Liver (tissue), 9 donors: ENCODE results near the gene RUFY4. TPM values are rescaled to one million over a fixed set of nuclear protein-coding genes. Genes with fewer than 3 reads are reported as not detected.

Source experiments
- DNase-seq: peaks from one replicate; pipeline ENCODE4 v3.0.0-alpha.2; 2017; ENCODE audit warnings: low spot score
- H3K27ac ChIP-seq, 2 donors: one replicate each; pipeline ENCODE4 v1.7.0; 2013; ENCODE audit warnings: inconsistent platforms in 2 of 2, low read length in 2 of 2, control low read depth in 1 of 2, low read depth in 1 of 2, mild to moderate bottlenecking in 1 of 2
- H3K27me3 ChIP-seq, 4 donors: one replicate each; pipeline versions ENCODE4 v1.6.1 to v1.7.0; 2013; ENCODE audit warnings: low read length in 3 of 4, inconsistent platforms in 1 of 4, mild to moderate bottlenecking in 1 of 4, moderate library complexity in 1 of 4; ENCODE audit not compliant: control insufficient read depth in 4 of 4, insufficient read depth in 4 of 4
- H3K36me3 ChIP-seq, 4 donors: one replicate each; pipeline versions ENCODE4 v1.6.1 to v1.7.0; 2013; ENCODE audit warnings: low read length in 3 of 4, mild to moderate bottlenecking in 3 of 4, low read depth in 1 of 4, moderate library complexity in 1 of 4; ENCODE audit not compliant: control insufficient read depth in 4 of 4, insufficient read depth in 3 of 4
- H3K4me1 ChIP-seq, 4 donors: one replicate each; pipeline versions ENCODE4 v1.6.1 to v1.7.0; 2013; ENCODE audit warnings: low read length in 3 of 4, mild to moderate bottlenecking in 3 of 4, moderate library complexity in 1 of 4; ENCODE audit not compliant: control insufficient read depth in 4 of 4, insufficient read depth in 4 of 4
- H3K4me3 ChIP-seq, 3 donors: one replicate each; pipeline versions ENCODE4 v1.6.1 to v1.7.0; 2013; ENCODE audit warnings: low read length in 3 of 3, control low read depth in 1 of 3, low read depth in 1 of 3, mild to moderate bottlenecking in 1 of 3
- H3K9ac ChIP-seq, 2 donors: one replicate each; pipeline ENCODE4 v1.7.0; 2013; ENCODE audit warnings: low read length in 2 of 2, mild to moderate bottlenecking in 2 of 2, moderate library complexity in 2 of 2, control low read depth in 1 of 2, low read depth in 1 of 2
- H3K9me3 ChIP-seq, 4 donors: one replicate each; pipeline versions ENCODE4 v1.6.1 to v1.7.0; 2013; ENCODE audit warnings: low read length in 3 of 4; ENCODE audit not compliant: control insufficient read depth in 4 of 4
- EGR1 ChIP-seq, 2 donors: IDR thresholded peaks; 2 replicates each; pipeline ENCODE4 v1.6.1; 2016 to 2018; ENCODE audit warnings: antibody characterized with exemption in 2 of 2, low read depth in 2 of 2
- FOXA1 ChIP-seq: IDR thresholded peaks from 2 replicates; pipeline ENCODE4 v1.6.1; 2016; ENCODE audit warnings: antibody characterized with exemption
- FOXA2 ChIP-seq: IDR thresholded peaks from 2 replicates; pipeline ENCODE4 v1.6.1; 2016; ENCODE audit warnings: antibody characterized with exemption
- GABPA ChIP-seq, 2 donors: IDR thresholded peaks in 1 of 2; conservative IDR thresholded peaks in 1 of 2; 2 replicates each; pipeline ENCODE4 v1.6.1; 2016; ENCODE audit warnings: antibody characterized with exemption in 2 of 2, mild to moderate bottlenecking in 1 of 2, moderate library complexity in 1 of 2
- HNF4A ChIP-seq, 2 donors: conservative IDR thresholded peaks; 2 replicates each; pipeline ENCODE4 v1.6.1; 2016; ENCODE audit warnings: antibody characterized with exemption in 2 of 2, mild to moderate bottlenecking in 2 of 2
- HNF4G ChIP-seq: IDR thresholded peaks from 2 replicates; pipeline ENCODE4 v1.6.1; 2016; ENCODE audit warnings: antibody characterized with exemption
- JUND ChIP-seq, 2 donors: IDR thresholded peaks; 2 replicates each; pipeline ENCODE4 v1.6.1; 2016; ENCODE audit warnings: antibody characterized with exemption in 2 of 2
- NR2F2 ChIP-seq: IDR thresholded peaks from 2 replicates; pipeline ENCODE4 v1.6.1; 2016; ENCODE audit warnings: antibody characterized with exemption
- RXRA ChIP-seq, 2 donors: IDR thresholded peaks; 2 replicates each; pipeline ENCODE4 v1.6.1; 2017 to 2018; ENCODE audit warnings: antibody characterized with exemption in 2 of 2, mild to moderate bottlenecking in 1 of 2
- SP1 ChIP-seq: IDR thresholded peaks from 2 replicates; pipeline ENCODE4 v1.6.1; 2018; ENCODE audit warnings: antibody characterized with exemption, mild to moderate bottlenecking
- YY1 ChIP-seq: IDR thresholded peaks from 2 replicates; pipeline ENCODE4 v1.6.1; 2016; ENCODE audit warnings: antibody characterized with exemption, mild to moderate bottlenecking
- WGBS: extraction: QIAGEN DNeasy Blood & Tissue Kit; methylation state at CpG from one replicate; pipeline ENCODE4 v1.1.7; 2013; 5-methylcytosine and 5-hydroxymethylcytosine counted together
- polyA plus RNA-seq, 2 donors: library from polyadenylated mRNA; stranded (reverse) in 1 of 2; unstranded in 1 of 2; fragments of 200-250 nt in 1 of 2; fragments of >200 nt in 1 of 2; fragmentation: Nextera tagmentation in 1 of 2; extraction: Ambion mirVana in 1 of 2; gene quantifications; one replicate each; pipeline versions ENCODE4 v1.2.1 to v1.2.3, GENCODE V29; 2013 to 2015
- total RNA-seq, 2 donors: library from RNA; depleted of rRNA; stranded (reverse); fragments of >200 nt; gene quantifications; one replicate each; pipeline ENCODE4 v1.2.3, GENCODE V29; 2014
- TF ChIP-seq, protein P1 (sequence below): IDR thresholded peaks from 2 replicates; pipeline ENCODE4 v1.6.1; 2016; ENCODE audit warnings: antibody characterized with exemption
- TF ChIP-seq, protein P2 (sequence below): IDR thresholded peaks from 2 replicates; pipeline ENCODE4 v1.6.1; 2016; ENCODE audit warnings: antibody characterized with exemption
- TF ChIP-seq, protein P3 (sequence below): fragments of 150-350 bp; IDR thresholded peaks from 2 replicates; pipeline ENCODE4 v1.5.1; 2017; ENCODE audit warnings: improper control_type of control experiment, low read depth, low read length; ENCODE audit not compliant: missing input control
- donor health status: healthy.
- donor health status: healthy.
- donor health status: healthy.
- donor health status: healthy.
- donor health status: healthy.

The RUFY4 gene
- total and polyA plus RNA-seq, 4 donors, result 0.05 to 0.08 (median 0.08) TPM; not detected in 1

- Histone ChIP-seq H3K27ac (no peak overlapping the region), H3K27me3 (no peaks in the 10 kb centered on the region), H3K4me1 (no peaks in the 10 kb centered on the region), H3K9ac (no peak overlapping the region), H3K36me3 (no peaks in the 10 kb centered on the region), H3K4me3 (no peak overlapping the region), H3K9me3 (no peaks in the 10 kb centered on the region)
- TF ChIP-seq GABPA (IDR thresholded peaks at IDR 0.05 in 1 of 2, conservative IDR thresholded peaks at IDR 0.05 in 1 of 2), result no peak
- no peak for TF ChIP-seq EGR1 (IDR thresholded peaks at IDR 0.05; ENCODE audit: low read depth in 2 of 2)
- TF ChIP-seq, protein P1, sequence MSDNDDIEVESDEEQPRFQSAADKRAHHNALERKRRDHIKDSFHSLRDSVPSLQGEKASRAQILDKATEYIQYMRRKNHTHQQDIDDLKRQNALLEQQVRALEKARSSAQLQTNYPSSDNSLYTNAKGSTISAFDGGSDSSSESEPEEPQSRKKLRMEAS, result no peak
- TF ChIP-seq RXRA (IDR thresholded peaks at IDR 0.05), result no peak
- TF ChIP-seq FOXA1, result no peak
- no peak for TF ChIP-seq FOXA2
- TF ChIP-seq YY1, result no peak
- no peak for TF ChIP-seq JUND (IDR thresholded peaks at IDR 0.05)
- no peak for TF ChIP-seq NR2F2
- no peak for TF ChIP-seq SP1
- no peak for TF ChIP-seq HNF4A (conservative IDR thresholded peaks at IDR 0.05)
- no peak for TF ChIP-seq HNF4G
- TF ChIP-seq, protein P2, sequence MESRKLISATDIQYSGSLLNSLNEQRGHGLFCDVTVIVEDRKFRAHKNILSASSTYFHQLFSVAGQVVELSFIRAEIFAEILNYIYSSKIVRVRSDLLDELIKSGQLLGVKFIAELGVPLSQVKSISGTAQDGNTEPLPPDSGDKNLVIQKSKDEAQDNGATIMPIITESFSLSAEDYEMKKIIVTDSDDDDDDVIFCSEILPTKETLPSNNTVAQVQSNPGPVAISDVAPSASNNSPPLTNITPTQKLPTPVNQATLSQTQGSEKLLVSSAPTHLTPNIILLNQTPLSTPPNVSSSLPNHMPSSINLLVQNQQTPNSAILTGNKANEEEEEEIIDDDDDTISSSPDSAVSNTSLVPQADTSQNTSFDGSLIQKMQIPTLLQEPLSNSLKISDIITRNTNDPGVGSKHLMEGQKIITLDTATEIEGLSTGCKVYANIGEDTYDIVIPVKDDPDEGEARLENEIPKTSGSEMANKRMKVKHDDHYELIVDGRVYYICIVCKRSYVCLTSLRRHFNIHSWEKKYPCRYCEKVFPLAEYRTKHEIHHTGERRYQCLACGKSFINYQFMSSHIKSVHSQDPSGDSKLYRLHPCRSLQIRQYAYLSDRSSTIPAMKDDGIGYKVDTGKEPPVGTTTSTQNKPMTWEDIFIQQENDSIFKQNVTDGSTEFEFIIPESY, result no peak
- no peak for DNase-seq
- WGBS, result 94% methylated on average over 2 of the region's 2 CpGs
These were observed 27.5 kb upstream of the RUFY4 start for GRCh38 chr2:218041302-218042168.

GRCh38 chr2:218043100-218043499 is 26.0 kb upstream of the RUFY4 start:
- no peak overlapping the region for H3K9ac ChIP-seq
- 90% methylated on average over 1 of the region's 1 CpG for WGBS
- no peak overlapping the region for H3K27ac ChIP-seq
- H3K4me1 ChIP-seq, result no peaks in the 10 kb centered on the region
- DNase-seq, result no peak
- TF ChIP-seq, protein P2, result no peak
- TF ChIP-seq, protein P3, sequence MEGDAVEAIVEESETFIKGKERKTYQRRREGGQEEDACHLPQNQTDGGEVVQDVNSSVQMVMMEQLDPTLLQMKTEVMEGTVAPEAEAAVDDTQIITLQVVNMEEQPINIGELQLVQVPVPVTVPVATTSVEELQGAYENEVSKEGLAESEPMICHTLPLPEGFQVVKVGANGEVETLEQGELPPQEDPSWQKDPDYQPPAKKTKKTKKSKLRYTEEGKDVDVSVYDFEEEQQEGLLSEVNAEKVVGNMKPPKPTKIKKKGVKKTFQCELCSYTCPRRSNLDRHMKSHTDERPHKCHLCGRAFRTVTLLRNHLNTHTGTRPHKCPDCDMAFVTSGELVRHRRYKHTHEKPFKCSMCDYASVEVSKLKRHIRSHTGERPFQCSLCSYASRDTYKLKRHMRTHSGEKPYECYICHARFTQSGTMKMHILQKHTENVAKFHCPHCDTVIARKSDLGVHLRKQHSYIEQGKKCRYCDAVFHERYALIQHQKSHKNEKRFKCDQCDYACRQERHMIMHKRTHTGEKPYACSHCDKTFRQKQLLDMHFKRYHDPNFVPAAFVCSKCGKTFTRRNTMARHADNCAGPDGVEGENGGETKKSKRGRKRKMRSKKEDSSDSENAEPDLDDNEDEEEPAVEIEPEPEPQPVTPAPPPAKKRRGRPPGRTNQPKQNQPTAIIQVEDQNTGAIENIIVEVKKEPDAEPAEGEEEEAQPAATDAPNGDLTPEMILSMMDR, result no peak
- TF ChIP-seq FOXA2 (no peak), YY1 (no peak)
- no peaks in the 10 kb centered on the region for H3K9me3 ChIP-seq
- H3K27me3 ChIP-seq, result no peaks in the 10 kb centered on the region
- no peaks in the 10 kb centered on the region for H3K36me3 ChIP-seq
- no peak overlapping the region for H3K4me3 ChIP-seq
